Large intestine (tissue), 1 donor: Measurements from ENCODE around the gene KAT14. TPM values are rescaled to one million over a fixed set of nuclear protein-coding genes. Genes with fewer than 3 reads are reported as not detected.

Experiments used
- polyA plus RNA-seq: library from polyadenylated mRNA; unstranded; fragments of 120-200 nt; gene quantifications from one replicate; pipeline ENCODE4 v1.2.1, GENCODE V29; 2013

The KAT14 gene
- polyA plus RNA-seq, 1 donor, result 20.3 TPM

Other genes with a start within 250 kb of the KAT14 start
- gene SNX5, start 169.1 kb upstream of the KAT14 start, polyA plus RNA-seq, result 197 TPM
- 33.3 TPM for gene MGME1, start 168.8 kb upstream of the KAT14 start, polyA plus RNA-seq
- 4.4 TPM for gene OVOL2, start 79.9 kb upstream of the KAT14 start, polyA plus RNA-seq
- 22.6 TPM for gene PET117, start within 50 bp of the KAT14 start, polyA plus RNA-seq
- gene ZNF133, start 150.7 kb downstream of the KAT14 start, polyA plus RNA-seq, result 22.1 TPM